ENCODE measurements around the gene REPS2.

GRCh38 chrX:16966752-16967448, 20.4 kb downstream of the REPS2 start:
- TF ChIP-seq ESRRA (IDR thresholded peaks at IDR 0.05; ENCODE audit: borderline replicate concordance, low read depth) (no peak), PTTG1 (tag; IDR thresholded peaks at IDR 0.05; ENCODE audit: low read depth) (no peak), NFE2L1 (tag; IDR thresholded peaks at IDR 0.05; ENCODE audit: borderline replicate concordance, low read depth) (no peak), MAFK (IDR thresholded peaks at IDR 0.05; ENCODE audit: low read length) (no peak), SNAPC5 (CRISPR knock-in tag; IDR thresholded peaks at IDR 0.05) (no peak), ZNF282 (CRISPR knock-in tag; IDR thresholded peaks at IDR 0.05) (no peak)
